ENCODE results near the gene SLC9A9.

GRCh38 chr3:143771258-143771657 lies 77.0 kb downstream of the SLC9A9 start:
- TF ChIP-seq POLR2A (IDR thresholded peaks at IDR 0.05) (no peak), POLR2AphosphoS5 (IDR thresholded peaks at IDR 0.05) (no peak)
- TF ChIP-seq, protein P1, sequence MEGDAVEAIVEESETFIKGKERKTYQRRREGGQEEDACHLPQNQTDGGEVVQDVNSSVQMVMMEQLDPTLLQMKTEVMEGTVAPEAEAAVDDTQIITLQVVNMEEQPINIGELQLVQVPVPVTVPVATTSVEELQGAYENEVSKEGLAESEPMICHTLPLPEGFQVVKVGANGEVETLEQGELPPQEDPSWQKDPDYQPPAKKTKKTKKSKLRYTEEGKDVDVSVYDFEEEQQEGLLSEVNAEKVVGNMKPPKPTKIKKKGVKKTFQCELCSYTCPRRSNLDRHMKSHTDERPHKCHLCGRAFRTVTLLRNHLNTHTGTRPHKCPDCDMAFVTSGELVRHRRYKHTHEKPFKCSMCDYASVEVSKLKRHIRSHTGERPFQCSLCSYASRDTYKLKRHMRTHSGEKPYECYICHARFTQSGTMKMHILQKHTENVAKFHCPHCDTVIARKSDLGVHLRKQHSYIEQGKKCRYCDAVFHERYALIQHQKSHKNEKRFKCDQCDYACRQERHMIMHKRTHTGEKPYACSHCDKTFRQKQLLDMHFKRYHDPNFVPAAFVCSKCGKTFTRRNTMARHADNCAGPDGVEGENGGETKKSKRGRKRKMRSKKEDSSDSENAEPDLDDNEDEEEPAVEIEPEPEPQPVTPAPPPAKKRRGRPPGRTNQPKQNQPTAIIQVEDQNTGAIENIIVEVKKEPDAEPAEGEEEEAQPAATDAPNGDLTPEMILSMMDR (IDR thresholded peaks at IDR 0.05), result no peak

Data from prostate gland (tissue), 2 donors.